Forelimb muscle (tissue), 1 donor: Measurements from ENCODE around the gene PLCG2. TPM values are rescaled to one million over a fixed set of nuclear protein-coding genes. Genes with fewer than 3 reads are reported as not detected.

Experiments used
- DNase-seq: peaks from one replicate; pipeline ENCODE4 v3.0.0-alpha.2; 2013; ENCODE audit warnings: low read depth
- polyA plus RNA-seq: library from polyadenylated mRNA; unstranded; fragments of 120-200 nt; gene quantifications from one replicate; pipeline ENCODE4 v1.2.1, GENCODE V29; 2013; ENCODE audit not compliant: insufficient read length

The PLCG2 gene
- polyA plus RNA-seq, 1 donor: 6.7 TPM

DNA sequence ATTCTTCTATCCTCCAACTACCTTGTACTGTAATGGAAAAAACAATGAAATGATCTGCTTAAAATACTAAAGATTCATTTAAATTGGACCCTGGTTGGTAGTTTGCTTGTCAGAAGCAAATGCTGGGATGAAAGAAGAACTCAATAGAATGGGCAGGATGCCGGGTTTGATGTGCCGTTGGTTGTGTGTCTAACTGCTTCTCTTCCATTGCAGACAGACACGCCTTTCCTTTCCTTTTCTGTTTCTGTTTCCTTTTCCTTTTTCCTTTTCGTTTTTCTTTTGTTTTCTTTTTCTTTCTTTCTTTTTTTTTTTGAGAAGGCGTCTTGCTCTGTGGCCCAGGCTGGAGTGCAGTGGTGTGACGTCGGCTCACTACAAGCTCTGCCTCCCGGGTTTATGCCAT, 64.6 kb downstream of the PLCG2 start:
- no peak for DNase-seq

DNA sequence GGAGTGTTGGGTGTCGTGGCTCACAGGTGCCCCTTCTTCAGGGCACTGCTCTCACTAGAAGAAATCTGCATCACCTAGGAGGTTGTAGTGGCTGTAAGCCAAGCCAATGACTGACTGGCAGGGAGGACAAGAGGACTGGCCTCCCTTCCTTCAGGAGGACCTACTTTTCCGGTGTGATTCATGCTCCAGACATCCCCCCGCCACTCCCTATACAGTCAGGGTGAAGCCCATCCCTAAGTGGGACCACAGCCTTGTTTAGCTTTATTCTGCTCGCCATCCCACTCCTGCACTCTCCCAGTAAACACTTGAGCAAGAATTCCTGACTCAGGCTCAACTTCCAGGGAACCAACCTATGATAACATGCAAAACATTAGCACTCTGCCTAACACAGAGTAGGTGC, 67.0 kb downstream of the PLCG2 start:
- DNase-seq: no peak

DNA sequence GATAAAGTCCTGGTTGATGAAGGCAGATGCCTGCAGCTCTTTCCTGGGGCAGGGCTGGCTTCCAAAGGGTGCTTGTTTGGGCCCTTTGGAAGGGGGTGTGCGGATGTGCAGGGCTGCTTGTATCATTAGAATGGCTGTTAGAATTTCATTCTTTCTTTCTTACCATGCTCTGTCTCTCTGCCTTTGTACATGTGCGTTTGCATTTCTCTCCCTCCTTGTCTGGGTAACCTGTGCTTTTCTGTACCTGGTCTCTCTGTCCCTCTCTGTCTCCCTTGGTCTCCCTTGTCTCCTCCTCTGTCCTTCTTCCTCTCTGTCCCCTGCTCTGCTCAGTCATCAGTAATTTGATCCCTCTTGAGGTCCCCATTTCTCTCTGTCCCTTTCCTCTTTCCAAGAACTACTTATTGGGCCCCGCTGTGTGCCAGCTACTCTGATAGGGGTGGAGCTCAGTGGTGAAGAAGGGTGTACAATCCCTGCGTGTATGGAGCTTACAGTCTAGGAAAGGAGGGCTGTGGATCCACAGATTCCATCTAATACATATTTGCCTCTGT, 69.3 kb downstream of the PLCG2 start:
- DNase-seq: no peak

DNA sequence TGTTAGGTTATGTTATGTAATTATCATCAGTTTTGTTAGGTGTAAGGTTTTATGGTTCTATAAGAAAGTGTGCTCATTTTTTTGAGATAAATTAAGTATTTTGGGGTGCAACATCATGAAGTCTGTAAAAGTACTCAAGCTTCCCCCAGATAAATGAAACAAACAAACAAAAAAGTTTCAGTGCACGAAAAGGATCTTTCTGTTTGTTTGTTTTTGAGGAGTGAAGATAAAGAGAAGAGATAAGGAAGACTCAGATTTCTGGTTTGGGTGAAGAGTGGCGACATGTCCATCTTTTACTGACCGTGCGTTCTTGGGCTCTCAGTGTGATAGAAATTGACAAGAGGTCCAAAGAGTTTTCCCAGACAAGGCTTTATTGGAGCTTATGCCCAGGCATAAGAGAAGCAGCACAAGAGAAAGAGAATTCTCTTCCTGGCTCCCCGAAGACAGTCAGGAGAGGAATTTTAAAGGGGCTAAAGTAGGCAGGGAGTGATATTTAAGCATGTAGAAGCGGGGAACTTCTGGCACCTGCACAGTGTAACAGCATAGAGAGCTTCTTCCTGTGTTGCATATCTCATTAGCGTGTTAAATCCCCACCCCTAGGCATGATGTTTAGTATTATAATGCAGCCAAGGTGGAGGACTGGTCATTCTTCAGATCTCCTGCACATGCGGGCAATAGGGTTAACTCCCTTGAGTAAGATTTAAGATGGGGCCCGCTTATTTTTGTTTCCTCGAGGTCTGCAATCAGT, 71.3 kb downstream of the PLCG2 start:
- no peak for DNase-seq

DNA sequence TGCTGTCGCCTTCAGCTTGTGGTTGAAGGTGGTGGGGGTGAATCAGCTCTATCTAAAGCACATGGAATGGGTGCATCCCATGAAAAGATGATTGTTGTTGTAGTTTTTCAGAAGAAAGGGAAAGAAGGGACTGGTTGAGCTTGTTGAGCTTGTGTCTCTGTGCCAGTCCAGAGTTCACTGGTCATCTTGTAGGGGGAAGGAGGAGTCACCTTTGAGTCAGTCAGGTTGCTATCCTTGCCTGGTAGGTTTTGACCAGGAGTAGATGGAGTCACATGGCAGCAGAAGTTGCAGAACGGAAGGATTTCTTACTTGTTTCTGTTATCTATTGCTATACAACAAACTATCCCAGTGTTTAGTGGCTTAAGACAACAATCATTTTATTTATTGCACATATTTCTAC, 73.3 kb downstream of the PLCG2 start:
- no peak for DNase-seq

DNA sequence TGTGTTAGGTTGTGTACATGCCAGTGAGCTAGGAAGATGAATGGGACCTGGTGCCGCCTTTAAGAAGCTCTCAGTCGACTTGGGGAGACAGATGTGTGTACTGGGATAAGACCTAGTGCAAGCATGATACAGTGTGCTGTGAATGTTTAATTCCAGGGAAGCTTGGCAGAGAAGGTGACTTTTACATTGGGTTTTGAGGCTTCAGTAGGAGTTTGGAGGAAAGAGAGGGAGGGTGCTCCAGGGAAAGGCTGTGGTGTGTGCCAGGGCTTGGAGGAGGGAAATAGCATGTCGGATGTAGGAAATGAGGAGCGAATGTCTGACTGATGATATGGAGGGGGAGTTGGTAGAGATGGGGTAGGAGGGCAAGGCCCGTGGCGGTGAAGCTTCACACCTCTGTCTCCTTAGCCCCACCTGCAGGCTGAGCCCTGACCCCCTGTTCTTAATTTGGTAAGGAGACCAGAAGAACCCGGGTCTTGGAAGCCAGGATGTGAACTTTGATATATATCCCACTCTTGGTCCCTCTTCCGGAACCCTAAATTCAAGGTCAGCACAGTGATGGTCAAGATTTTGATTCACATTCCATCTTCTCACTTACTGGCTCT, 76.6 kb downstream of the PLCG2 start:
- DNase-seq: no peak

DNA sequence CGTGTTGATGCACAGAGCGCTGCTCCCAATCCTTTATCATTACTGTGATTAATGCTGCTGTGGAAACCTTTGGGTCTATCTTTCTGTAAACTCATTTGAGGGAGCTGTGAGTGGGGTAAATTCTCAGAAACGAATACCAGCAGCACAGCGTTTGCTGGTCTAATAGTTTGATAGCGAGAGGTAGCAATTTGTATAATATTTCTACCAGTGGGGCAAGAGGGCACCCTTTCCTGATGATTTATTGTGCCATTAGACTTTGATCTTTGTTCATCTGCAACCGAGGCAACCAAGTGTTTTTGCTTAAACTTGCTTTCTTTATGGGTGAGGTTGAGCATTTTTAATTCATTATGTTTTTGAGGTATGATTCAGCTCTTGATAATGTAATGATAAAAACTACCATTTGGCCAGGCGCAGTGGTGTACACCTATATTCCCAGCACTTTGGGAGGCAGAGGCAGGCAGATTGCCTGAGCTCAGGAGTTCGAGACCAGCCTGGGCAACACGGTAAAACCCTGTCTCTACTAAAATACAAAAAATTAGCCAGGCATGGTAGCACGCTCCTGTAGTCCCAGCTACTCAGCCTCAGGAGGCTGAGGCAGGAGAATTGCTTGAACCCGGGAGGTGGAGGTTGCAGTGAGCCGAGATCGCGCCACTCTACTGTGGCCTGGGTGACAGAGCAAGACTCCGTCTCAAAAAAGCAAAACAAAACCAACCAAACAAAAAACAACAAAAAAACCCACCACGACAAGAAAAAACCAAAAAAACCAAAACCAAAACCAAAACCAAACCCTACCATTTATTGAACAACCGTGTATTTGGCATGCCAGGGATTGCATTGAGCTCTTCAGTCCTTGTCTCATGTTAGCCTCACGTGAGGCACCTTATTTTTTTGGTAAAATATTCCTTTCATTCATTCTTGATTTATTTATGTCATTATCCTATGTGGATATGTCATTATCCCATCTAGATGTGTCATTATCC, 81.5 kb downstream of the PLCG2 start:
- DNase-seq: no peak

DNA sequence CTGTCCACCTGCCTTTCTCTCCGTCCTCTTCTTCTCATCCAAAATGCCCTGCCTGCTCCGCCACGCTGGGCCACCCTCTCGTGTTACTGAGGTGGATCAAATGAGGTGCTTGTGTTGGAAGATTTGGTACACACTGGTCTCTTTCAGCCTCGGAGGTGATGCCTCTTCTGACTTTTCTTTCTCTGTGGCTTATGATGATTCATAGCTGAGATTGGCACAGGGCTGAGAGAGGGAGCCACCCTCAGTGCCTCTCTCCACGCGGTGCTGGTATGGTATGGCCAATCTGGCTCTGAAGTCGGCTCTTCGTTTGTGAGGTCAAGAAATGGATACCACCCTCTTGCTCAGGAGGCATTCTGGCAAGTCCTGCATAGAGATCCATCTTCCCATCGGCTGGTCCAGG, 82.4 kb downstream of the PLCG2 start:
- DNase-seq: no peak

DNA sequence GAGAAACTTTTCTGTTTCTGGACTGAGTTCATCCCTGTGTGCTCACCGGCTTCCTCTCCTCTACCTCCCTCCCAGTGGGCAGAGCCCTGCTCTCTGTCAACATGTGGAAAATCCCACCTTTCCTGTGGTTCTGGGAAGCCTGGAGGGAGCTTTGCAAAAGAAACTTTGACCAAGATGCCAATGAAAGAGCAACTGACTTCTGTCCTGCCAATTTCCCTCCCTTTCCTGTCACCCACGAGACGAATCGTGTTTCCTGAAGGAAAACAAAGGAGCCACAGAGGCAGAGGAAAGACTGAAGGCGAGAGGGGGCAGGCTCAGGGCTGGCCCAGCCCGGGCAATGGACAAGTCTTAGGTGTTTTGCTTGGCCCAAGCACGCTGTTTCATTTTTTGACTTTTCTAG, 82.8 kb downstream of the PLCG2 start:
- no peak for DNase-seq

DNA sequence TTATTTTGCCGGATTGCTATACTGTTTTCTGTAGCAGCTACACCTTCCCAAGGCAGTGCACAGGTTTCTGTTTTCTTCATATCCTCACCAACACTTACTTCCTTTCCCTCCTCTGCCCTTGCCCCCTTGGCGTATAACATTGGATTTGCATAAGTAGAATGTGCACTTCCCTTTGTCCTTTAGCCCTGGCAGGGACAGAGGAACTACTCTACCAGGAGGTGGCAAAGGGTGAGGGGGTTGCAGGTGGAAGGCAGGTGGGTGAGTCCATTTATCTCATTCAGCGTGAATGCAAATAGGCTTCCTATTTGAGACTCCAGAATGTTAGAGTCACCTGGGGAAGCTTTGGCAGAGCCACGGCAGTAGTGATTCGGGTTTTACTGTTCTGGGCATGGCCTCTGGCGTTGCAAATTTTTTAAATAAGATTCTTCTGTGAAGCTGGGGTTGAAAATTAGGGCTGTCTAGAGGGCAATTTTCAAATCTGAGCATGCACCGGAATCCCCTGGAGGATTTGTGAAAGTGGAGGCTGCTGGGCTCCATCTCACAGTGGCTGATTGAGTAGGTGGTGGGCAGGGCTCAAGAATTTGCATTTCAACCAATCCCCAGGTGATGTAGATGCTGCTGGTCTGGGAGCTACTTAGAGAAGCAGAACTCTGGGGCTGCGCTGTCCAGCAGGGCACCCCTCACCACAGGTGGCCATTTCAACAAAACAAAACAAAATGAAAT, 84.7 kb downstream of the PLCG2 start:
- DNase-seq: no peak

DNA sequence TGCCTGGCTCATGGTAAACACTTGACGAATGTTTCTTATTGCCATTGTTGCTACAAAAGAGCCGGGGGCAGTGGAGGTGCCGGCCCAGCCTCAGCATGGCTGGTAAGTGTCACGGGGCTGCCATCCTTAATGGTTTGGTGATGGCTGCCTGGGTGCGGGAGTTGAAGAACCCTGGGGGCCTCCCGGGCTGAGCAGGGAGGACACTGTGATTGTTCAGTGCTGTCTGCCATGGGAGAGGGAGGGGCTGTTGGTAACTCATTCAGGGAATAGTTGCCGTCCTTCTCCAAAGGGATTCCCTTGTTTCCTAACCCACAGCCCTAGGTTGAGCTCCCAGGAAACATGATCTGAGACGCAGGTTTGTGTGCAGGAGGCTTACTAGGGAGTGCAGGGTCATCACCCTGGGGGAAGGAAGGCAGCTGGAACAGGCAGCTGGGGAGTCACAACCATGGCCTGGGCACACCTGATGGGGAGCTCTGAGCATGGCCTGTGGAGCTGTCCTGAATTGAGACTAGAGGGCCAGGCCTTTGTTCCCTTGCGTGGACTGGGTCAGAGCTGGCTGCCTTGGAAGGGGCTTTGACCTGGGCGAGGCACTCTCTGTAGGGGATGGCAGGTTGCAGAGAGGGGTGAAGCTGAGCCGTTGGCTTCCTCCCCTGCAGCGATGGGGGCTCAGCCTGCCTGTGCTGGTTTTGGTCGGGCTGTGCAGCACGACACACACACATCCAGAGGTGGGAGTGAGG, 85.7 kb downstream of the PLCG2 start:
- no peak for DNase-seq

DNA sequence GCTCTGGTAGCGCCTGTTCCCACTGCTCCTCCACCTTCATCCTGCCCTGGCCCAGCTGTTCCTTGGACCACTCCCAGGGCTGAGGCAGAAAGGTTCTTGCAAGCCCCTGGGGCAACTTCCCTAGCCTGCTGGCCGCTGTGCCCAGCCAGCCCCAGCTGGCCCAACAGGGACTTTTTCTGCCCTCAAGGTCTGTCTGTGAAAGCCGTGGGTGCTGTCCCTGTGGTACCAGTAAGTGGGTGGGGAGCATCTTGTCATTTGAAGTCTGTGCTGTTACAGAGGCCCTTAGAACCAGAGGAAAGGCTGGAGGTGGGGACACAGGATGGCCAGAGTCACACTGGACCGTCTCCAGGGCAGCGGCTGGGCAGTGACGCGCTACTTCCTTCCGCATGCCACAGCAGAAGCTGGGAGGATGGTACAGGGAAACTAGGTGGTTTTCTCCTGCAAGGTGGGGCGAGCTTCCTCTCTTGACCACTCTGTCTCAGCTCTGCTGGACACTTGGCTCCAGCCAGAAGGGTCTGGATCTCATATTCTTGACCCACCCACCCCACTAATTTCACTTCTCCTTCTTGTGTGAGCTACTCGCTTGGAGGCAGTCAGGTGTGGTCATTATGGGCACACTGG, 87.8 kb downstream of the PLCG2 start:
- DNase-seq: no peak

DNA sequence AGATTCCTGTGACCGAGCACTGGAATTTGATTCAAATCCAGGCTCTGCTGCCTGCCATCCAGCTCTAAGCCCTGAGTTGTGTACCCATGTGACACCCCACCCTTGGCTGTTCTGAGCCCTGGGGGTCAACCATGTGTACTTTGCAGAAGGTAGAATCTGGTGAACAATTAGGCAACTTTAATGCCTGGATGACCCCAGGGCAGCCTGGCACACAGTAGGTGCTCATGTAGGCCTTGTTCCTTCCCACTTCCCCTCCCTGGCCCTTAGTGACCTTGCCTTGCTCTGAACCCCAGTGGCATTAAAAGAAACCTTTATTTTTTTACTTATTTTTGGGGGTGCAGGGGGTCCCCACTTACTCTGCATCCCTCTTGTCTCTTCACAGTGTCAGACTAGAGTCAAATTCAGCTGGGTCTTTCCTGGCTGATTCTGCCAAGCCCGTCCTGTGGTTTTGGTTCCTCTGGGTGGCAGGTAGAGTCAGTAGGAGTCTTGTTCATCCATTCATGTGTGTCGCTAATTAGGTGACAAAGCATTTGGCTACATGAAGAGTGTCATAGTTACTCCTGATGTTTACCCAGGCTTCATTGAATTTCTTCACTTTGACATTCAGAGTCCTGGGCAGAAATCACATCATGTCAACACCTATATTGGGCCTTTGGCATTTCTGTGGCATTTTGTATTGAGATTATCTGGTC, 89.1 kb downstream of the PLCG2 start:
- DNase-seq: no peak

DNA sequence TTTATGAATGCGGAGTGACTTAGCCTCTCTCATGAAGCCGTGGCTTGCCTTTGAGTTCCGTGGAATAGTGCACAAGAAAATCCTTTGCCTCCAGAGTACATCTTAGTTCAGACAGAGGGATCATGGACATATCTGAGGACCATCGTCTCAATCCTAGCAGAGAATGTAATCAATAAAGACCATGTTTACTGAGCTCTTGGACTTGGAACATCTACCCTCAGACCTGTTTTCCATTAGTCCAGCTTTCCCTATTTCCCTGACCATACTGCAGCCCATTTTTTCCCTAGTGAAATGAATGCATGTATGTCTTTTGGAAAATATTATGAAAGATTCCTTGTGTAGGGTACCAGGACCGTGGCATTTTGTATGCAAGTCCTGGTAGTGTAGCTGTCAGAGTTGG, 90.2 kb downstream of the PLCG2 start:
- no peak for DNase-seq

DNA sequence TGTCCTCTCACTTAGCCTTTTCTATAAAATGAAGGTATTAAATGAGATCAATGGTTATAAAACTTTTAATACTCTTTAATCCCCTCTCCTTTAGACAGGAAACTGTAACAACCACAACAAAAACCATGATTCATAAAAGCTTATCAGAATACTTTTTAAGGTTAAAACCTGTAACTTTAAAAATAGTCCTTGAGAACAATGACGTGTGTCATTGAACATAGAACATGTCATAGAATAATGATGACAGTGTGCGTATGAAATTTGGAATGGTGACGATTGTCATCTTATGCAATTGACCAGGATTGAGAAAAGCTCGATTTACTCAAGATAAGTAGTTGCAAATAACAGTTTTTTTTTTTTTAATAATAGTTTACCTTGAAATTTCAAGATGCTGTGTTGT, 94.1 kb downstream of the PLCG2 start:
- DNase-seq: no peak

DNA sequence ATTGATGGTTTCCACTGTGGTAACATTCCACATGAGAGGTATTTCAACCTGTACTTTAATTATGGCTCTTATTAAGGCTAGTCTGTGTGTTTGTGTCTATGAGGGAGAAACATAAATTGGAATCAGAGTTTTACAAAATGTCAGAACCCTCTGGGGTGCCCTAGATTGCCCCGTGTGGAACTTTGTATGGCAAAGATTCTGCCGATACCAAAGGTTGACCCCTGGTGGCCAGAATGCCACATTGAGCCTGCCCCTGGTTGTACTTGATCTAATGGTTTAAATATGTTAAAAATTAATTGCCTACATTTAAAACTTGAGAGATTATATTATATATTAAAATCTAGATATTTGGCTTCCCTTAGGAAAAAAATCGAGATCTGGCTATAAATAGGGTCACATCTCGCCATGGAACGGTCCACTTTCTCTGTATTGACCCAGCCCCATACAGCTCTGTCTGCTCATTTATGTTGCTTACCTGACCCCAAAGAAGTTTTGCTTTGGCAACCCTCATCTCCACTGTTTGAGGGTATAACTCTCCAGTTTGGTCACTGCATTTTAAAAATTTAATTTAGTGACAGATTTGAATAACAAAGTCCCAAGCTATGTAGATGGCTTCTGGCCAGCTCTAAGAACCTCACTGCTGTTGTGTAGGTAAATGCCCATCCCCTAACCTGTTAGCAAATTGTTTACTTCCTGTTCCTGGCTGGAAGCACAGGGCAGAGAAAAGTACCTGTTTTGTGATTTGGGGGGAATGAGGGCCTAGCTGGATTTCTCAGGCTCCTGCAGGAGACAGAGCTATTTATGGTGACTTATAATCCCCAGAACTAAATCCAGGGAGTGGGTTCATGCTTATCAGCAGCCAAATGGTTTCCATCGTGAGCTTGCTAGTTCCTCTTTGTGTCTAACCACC, 95.0 kb downstream of the PLCG2 start:
- no peak for DNase-seq

DNA sequence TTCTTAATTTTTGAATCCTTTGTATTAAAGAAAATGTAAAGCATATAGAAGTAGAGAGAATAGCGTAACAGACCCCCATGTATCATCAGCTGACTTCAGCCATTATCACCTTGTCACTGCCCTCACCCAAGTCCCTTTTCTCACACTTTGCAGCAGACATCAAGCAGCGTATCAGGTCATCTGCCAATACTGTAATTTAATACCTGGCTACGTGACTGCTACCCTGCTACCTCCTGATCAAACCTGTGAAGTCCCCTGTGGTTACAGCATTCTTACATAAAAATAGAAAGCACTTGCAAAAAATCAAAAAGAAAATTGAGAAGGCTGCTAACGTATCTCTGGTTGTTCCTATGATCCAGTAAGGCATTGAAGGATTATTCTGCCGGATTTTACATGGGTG, 96.4 kb downstream of the PLCG2 start:
- no peak for DNase-seq

DNA sequence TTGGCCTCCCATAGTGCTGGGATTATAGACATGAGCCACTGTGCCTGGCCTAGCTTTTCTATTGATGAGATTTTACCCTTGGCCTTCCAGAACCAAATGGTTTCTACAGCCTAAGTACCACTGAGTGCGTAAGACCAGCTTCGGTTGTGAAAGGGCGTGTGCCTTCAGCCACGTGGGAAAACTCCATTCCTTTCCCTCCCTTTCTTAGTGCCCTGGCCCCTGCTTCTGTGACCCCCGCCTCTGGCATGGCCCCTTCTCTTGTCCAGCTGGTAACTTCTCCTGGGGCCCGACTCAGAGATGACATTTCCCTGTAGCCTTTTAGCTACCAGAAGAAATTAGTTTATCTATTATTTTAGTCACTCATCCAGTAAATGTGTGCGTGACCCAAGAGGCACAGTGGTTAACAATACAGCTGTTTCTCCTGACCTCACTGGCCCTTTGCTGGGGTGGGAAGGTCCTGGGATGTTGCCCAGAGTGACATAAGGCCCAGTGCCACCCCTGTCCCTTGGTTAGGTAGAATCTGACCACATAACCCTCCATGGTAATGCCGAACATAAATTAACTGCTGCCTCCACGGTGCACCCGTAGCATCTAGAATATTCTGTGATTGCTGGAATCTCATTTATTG, 97.3 kb downstream of the PLCG2 start:
- no peak for DNase-seq
